Measurements from ENCODE around the gene TLCD3B. TPM values are rescaled to one million over a fixed set of nuclear protein-coding genes. Genes with fewer than 3 reads are reported as not detected.
A peak's percentile ranks its signal among the peaks of the same experiment; 100 is the strongest.

Gene TLCD3B, protein sequence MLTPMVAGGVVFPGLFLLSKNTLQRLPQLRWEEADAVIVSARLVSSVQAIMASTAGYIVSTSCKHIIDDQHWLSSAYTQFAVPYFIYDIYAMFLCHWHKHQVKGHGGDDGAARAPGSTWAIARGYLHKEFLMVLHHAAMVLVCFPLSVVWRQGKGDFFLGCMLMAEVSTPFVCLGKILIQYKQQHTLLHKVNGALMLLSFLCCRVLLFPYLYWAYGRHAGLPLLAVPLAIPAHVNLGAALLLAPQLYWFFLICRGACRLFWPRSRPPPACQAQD
- total RNA-seq (2021), result 20.9 and 22.3 TPM in 2 replicates
- long read RNA-seq, partial matches to known transcripts, result 0 of 2 reads
- long read RNA-seq, other reads (novel, unspliced or antisense), result 1 of 2 reads

DNA sequence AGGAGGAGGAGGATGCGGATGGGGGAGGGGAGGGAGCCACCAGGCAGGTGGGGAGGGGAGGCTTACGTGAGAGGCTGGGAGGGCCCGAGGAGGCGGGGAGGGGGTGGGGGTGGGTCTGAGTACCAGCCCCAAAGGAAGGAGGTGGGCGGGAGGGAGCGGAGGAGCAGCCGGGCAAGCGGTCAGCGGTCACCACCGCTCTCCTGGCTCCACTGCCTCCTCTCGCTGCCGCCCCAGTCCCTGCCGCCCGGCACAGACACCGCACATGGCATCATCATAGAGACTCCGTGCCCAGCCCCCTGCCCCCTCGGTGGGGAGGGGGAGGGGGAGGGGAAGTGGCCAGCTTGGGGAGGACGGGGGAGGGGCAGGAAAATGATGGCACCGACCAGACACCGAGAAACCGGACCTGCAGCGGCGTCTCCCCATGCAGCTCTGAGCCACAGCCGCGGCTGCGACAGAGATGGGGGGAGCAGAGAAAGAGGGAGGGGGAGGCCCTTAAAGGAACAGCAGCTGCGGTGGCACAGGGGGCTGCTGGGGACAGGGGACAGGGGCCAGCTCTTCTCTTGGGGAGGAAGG lies at the start of gene TLCD3B:
TLCD3B (minus strand) TSS at position 431 of the 573 bp plus-strand sequence. CDS start 744 bp downstream, outside the sequence.
- Histone ChIP-seq H3K79me2 (ENCODE audit: insufficient read depth, low read length) (no peaks in the 10 kb centered on the region; the same call in 1 of the 2 replicates), H3K79me1 (ENCODE audit: insufficient read depth, low read depth, low read length, poor library complexity, severe bottlenecking) (no peaks in the 10 kb centered on the region), H2BK12ac (ENCODE audit: insufficient read length, low read depth, low read length) (no peak within 1 kb of the TSS), H3K9me3 (ENCODE audit: control insufficient read depth, low read depth, low read length) (no peaks in the 10 kb centered on the region), H3K18ac (ENCODE audit: insufficient read length, low read depth, low read length) (peak within 1 kb of the TSS; percentile 80), H3K27ac (ENCODE audit: insufficient read length, low read depth, low read length) (no peak within 1 kb of the TSS), H2BK20ac (ENCODE audit: low read depth, low read length, poor library complexity, severe bottlenecking) (no peak within 1 kb of the TSS), H3K9ac (ENCODE audit: extremely low read depth, insufficient read length, low read length) (peak within 1 kb of the TSS; percentile 12), H4K91ac (ENCODE audit: insufficient read length, low read depth, low read length) (no peak within 1 kb of the TSS), H3K23ac (ENCODE audit: insufficient read length, low read depth, low read length) (no peak within 1 kb of the TSS), H3K27me3 (ENCODE audit: insufficient read depth, low read length) (no peaks in the 10 kb centered on the region; the same call in 1 of the 2 replicates), H3T11ph (ENCODE audit: low read length) (no peak within 1 kb of the TSS), H3K14ac (ENCODE audit: insufficient read depth, low read length) (peak within 1 kb of the TSS; percentile 52), H4K5ac (ENCODE audit: insufficient read length, low read depth, low read length) (no peak within 1 kb of the TSS), H3K4ac (ENCODE audit: low read depth, low read length) (no peak within 1 kb of the TSS), H3K23me2 (ENCODE audit: insufficient read length, low read depth, low read length, poor library complexity, severe bottlenecking) (peaks cover 20% of the 10 kb centered on the region), H3K4me1 (ENCODE audit: insufficient read depth, low read length) (peaks cover 3% of the 10 kb centered on the region; the same call in 1 of the 2 replicates), H2BK15ac (ENCODE audit: low read depth, low read length) (no peak within 1 kb of the TSS), H2BK120ac (ENCODE audit: low read depth, low read length, poor library complexity, severe bottlenecking) (no peak within 1 kb of the TSS), H3K56ac (ENCODE audit: insufficient read length, low read depth, low read length) (no peak within 1 kb of the TSS), H3K4me2 (ENCODE audit: insufficient read depth, insufficient read length, low read length) (peak within 1 kb of the TSS; percentile 76), H2AFZ (ENCODE audit: low read length) (no peak within 1 kb of the TSS), H4K8ac (replicated peaks; ENCODE audit: insufficient read length, low read depth, low read length) (no peak within 1 kb of the TSS), H2BK5ac (ENCODE audit: insufficient read length, low read length) (no peak within 1 kb of the TSS), H2AK5ac (ENCODE audit: insufficient read length, low read length) (no peak within 1 kb of the TSS), H4K20me1 (ENCODE audit: control insufficient read depth, insufficient read depth, insufficient read length) (no peaks in the 10 kb centered on the region)
- peak within 1 kb of the TSS; percentile 73 to 90 for H3K4me3 Mint-ChIP-seq
- H3K27ac Mint-ChIP-seq, result no peak within 1 kb of the TSS; a peak in 1 of 7 replicates
- peaks cover 27 to 42% of the 10 kb centered on the region in 2 experiments for H3K4me1 Mint-ChIP-seq
- peaks cover 37% of the 10 kb centered on the region for H3K27me3 Mint-ChIP-seq (ENCODE audit: low read depth)
- H3K36me3 Mint-ChIP-seq (ENCODE audit: insufficient read depth in 1 of 3, low read depth in 3 of 3), result peaks cover 6 to 16% (median 10%) of the 10 kb centered on the region in 3 experiments; a peak in 5 of 7 replicates
- WGBS (ENCODE audit: extremely low coverage, insufficient read length, low lambda C conversion rate), result no CpG with 5 or more reads among the region's 27 CpGs
- no peaks in the 10 kb centered on the region; a peak in 1 of 5 replicates for H3K9me3 Mint-ChIP-seq
- peak; percentile 86 for DNase-seq
- TF ChIP-seq, protein P1, sequence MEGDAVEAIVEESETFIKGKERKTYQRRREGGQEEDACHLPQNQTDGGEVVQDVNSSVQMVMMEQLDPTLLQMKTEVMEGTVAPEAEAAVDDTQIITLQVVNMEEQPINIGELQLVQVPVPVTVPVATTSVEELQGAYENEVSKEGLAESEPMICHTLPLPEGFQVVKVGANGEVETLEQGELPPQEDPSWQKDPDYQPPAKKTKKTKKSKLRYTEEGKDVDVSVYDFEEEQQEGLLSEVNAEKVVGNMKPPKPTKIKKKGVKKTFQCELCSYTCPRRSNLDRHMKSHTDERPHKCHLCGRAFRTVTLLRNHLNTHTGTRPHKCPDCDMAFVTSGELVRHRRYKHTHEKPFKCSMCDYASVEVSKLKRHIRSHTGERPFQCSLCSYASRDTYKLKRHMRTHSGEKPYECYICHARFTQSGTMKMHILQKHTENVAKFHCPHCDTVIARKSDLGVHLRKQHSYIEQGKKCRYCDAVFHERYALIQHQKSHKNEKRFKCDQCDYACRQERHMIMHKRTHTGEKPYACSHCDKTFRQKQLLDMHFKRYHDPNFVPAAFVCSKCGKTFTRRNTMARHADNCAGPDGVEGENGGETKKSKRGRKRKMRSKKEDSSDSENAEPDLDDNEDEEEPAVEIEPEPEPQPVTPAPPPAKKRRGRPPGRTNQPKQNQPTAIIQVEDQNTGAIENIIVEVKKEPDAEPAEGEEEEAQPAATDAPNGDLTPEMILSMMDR (conservative IDR thresholded peaks at IDR 0.05), result no peak

Data from H9 (cell line).